ENCODE data around the gene MAP2K6.

Gene MAP2K6

GRCh38 chr17:69588316-69588715 lies 173.8 kb downstream of the MAP2K6 start:
- DNase-seq: no peak

GRCh38 chr17:69588827-69589239 lies 174.3 kb downstream of the MAP2K6 start:
- DNase-seq: no peak

DNA sequence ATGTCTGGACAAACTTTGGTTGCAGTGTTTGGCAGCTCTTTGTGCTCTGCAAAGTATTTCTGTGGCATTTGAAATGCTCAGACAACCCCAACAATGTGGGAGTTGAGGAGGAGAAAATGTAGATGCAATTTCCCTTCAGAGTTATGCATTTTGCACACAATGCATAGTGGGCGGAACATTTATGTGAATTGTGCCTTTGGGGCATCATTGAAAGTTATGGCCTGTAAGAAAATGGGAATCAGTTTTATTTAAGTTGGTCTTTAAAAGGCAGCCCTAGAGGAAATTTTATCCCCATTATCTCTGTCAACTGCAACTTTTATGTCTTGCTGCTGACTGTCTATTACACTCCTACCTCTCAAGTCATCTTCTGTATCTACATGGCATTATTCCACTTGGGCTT lies 176.2 kb downstream of the MAP2K6 start:
- DNase-seq: no peak

DNA sequence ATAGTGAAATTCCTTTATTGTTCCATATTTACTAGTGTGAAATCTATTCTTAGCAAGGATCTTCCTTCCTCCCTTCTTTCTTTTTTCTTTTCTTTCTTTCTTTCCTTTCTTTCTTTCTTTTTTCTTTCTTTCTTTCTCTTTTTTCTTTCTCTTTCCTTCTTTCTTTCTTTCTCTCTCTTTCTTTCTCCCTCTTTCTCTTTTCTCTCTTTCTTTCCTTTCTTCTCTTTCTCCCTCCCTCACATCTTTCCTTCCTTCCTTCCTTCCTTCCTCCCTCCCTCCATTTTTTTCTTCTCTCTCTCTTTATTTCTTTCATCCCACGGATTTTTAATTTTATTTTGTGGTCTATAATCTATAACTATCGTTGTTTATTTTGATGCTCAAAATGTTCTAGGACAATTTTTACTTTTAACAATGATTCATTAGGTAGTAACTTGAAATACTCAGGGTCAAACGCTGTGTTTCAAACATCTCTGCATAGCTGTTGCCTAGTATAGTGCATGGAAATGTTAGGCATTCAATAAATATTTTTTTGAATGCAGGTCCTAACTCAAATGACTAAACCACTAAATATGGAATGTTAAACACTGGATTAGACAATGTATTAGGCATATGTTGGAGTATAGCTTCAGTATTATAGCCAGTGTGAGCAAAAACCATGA lies 178.3 kb downstream of the MAP2K6 start:
- no peak for DNase-seq

- no peak for DNase-seq
These were observed 178.8 kb downstream of the MAP2K6 start for GRCh38 chr17:69593351-69593715.

GRCh38 chr17:69593716-69594115 lies 179.2 kb downstream of the MAP2K6 start:
- no peak for DNase-seq

DNA sequence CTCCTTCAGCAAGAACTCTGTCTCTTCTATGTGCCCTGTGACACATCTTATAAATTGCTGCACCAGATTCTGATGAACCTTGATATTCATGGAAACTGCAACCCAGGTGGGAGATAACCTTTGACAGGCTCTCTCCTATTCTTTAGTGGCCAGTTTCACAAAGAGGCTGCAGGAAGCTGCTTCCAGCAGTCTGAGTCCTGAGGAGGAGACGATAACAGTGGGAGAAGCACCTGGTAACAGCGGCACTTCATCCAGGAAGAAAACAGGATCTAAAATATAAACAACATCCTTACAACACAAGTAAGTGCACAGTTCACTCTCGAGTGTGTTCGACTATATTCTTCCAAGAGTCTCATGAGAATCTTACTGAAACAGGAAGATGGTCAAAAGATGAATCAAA lies 180.1 kb downstream of the MAP2K6 start:
- DNase-seq: no peak

DNA sequence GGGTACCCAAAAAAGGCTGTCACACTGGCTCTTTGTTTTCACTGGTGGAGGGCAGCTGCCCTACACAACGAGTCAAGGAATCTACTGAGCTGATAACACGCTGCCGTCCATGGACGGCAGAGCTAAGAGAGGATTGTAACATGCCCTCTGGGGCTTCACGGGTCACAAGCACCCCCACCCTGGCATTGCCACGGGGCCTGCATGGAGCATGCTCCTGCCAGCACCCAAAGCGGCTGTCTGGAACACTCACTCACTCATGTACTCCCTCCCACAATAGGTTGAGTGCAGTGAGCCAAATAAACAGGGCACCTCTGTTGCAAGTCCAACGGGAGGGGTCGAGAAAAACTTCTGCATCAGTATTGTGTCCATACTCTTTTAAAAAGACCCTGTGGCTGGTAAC lies 181.6 kb downstream of the MAP2K6 start:
- DNase-seq: no peak

DNA sequence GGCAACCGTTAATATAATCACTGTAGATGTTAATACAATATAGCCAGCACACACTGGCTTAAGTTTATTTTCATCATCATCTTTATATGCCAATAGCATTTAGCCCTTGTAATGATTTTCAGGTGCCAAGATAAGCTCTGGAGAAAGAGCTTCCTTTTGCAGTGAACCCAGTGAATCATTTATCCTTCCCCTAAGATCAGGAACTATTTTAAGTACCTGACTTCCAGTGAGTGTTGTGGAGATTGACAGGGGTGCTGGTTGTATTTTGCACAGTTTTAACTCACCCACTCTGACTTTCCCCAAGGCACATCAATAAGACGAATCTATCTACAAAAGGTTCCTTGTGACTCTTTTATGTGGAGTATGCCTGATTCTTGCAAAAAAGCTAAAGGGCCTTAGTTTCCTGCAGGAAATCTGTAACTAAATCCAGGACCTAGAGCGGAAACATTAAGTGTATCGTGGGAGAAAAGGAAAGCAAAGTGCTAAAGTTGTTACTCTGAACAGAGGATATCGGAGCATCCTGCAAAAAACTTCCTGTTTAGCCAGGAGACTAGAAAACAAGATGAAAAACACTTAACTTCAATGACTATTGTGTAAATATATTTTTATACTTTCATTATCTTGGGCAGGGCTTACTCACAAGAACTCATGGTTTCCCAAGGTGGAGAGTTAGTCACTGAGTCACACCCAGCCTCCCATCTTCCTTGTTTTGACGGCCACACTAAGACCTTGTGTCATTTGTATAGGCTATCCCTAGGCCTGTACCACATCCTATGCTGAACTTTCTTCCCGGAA lies 183.6 kb downstream of the MAP2K6 start:
- no peak for DNase-seq

GRCh38 chr17:69602972-69603371 lies 188.5 kb downstream of the MAP2K6 start:
- no peak for DNase-seq

Data from activated gamma-delta T cell treated with Interleukin-2 at 50 U/mL for 16 hours (primary cell).